Osteoblast (primary cell): ENCODE data around the gene FAM184A. TPM values are rescaled to one million over a fixed set of nuclear protein-coding genes. Genes with fewer than 3 reads are reported as not detected.
"Not testable (repeated sequence)": the region's sequence is repeated elsewhere in the genome, so short reads cannot be mapped to it uniquely, and the experiment has no call there.

Experiments
- DNase-seq: peaks from one replicate; pipeline ENCODE4 v3.0.0; 2011; ENCODE audit warnings: low spot score, mixed read lengths; ENCODE audit not compliant: insufficient read length; ENCODE audit errors: missing footprints
- H2AFZ ChIP-seq: 2 replicates; pipeline ENCODE4 v1.6.0; 2011; ENCODE audit warnings: mild to moderate bottlenecking, low read length
- H3K27ac ChIP-seq: 2 replicates; pipeline ENCODE4 v1.5.1; 2011; ENCODE audit warnings: mild to moderate bottlenecking, low read depth, low read length, moderate library complexity
- H3K27me3 ChIP-seq: 2 replicates; pipeline ENCODE4 v1.6.0; 2012; ENCODE audit warnings: mild to moderate bottlenecking, control low read depth, inconsistent platforms, low read length, moderate library complexity; ENCODE audit not compliant: insufficient read depth
- H3K36me3 ChIP-seq: 2 replicates; pipeline ENCODE4 v1.5.1; 2011; ENCODE audit warnings: mild to moderate bottlenecking, low read length, control low read depth, moderate library complexity; ENCODE audit not compliant: insufficient read depth
- H3K4me1 ChIP-seq: 2 replicates; pipeline ENCODE4 v1.5.1; 2011; ENCODE audit warnings: mild to moderate bottlenecking, low read length, control low read depth, moderate library complexity; ENCODE audit not compliant: insufficient read depth
- H3K4me2 ChIP-seq: 2 replicates; pipeline ENCODE4 v1.6.0; 2011; ENCODE audit warnings: mild to moderate bottlenecking, low read length; ENCODE audit not compliant: insufficient read depth
- H3K4me3 ChIP-seq: fragments of 200-600 bp; sonication (generic); 3 replicates; pipeline ENCODE4 v1.5.1; 2012; ENCODE audit warnings: mild to moderate bottlenecking, low read length, inconsistent platforms; ENCODE audit not compliant: insufficient read depth
- H3K79me2 ChIP-seq: 2 replicates; pipeline ENCODE4 v1.6.0; 2012; ENCODE audit warnings: mild to moderate bottlenecking, low read length, control low read depth, inconsistent platforms; ENCODE audit not compliant: insufficient read depth
- H3K9me3 ChIP-seq: 2 replicates; pipeline ENCODE4 v1.5.1; 2011; ENCODE audit warnings: low read depth, low read length, control low read depth
- H4K20me1 ChIP-seq: 2 replicates; pipeline ENCODE4 v1.6.0; 2012; ENCODE audit warnings: mild to moderate bottlenecking, low read length, control low read depth; ENCODE audit not compliant: insufficient read depth
- CTCF ChIP-seq: IDR thresholded peaks from 2 replicates; pipeline ENCODE4 v1.5.1; 2011; ENCODE audit warnings: mild to moderate bottlenecking, low read depth, low read length, moderate library complexity; ENCODE audit errors: extremely low read depth
- total RNA-seq: library from RNA; depleted of rRNA; stranded (reverse); fragments of >200 nt; gene quantifications from 2 replicates; pipeline ENCODE4 v1.2.3, GENCODE V29; 2012

Gene FAM184A
- total RNA-seq, 1 donor, result 0.36 TPM

GRCh38 chr6:119006974-119007373 is 71.5 kb downstream of the FAM184A start:
- no peak for DNase-seq
- H2AFZ ChIP-seq, result no peak overlapping the region
- no peak overlapping the region for H3K4me3 ChIP-seq
- no peaks in the 10 kb centered on the region for H3K9me3 ChIP-seq
- H4K20me1 ChIP-seq, result no peaks in the 10 kb centered on the region
- no peak overlapping the region for H3K4me2 ChIP-seq
- H3K27me3 ChIP-seq, result no peaks in the 10 kb centered on the region
- TF ChIP-seq CTCF, result no peak
- H3K4me1 ChIP-seq, result no peaks in the 10 kb centered on the region
- no peaks in the 10 kb centered on the region for H3K79me2 ChIP-seq
- H3K27ac ChIP-seq, result no peak overlapping the region
- no peaks in the 10 kb centered on the region for H3K36me3 ChIP-seq

GRCh38 chr6:119002069-119002468 is 76.4 kb downstream of the FAM184A start:
- no peak overlapping the region for H3K4me2 ChIP-seq
- H2AFZ ChIP-seq, result no peak overlapping the region
- H3K4me1 ChIP-seq, result no peaks in the 10 kb centered on the region
- no peak for TF ChIP-seq CTCF
- no peaks in the 10 kb centered on the region for H3K79me2 ChIP-seq
- no peak overlapping the region for H3K4me3 ChIP-seq
- no peaks in the 10 kb centered on the region for H4K20me1 ChIP-seq
- DNase-seq, result no peak
- no peak overlapping the region for H3K27ac ChIP-seq
- no peaks in the 10 kb centered on the region for H3K9me3 ChIP-seq
- H3K36me3 ChIP-seq, result no peaks in the 10 kb centered on the region
- H3K27me3 ChIP-seq, result no peaks in the 10 kb centered on the region

GRCh38 chr6:118999494-119000040 is 78.9 kb downstream of the FAM184A start:
- Histone ChIP-seq H3K27me3 (no peaks in the 10 kb centered on the region), H3K4me1 (no peaks in the 10 kb centered on the region), H4K20me1 (no peaks in the 10 kb centered on the region), H3K4me3 (no peak overlapping the region), H3K27ac (no peak overlapping the region), H3K79me2 (no peaks in the 10 kb centered on the region), H3K36me3 (no peaks in the 10 kb centered on the region), H3K4me2 (no peak overlapping the region), H3K9me3 (no peaks in the 10 kb centered on the region), H2AFZ (no peak overlapping the region)
- DNase-seq, result no peak
- TF ChIP-seq CTCF, result no peak

GRCh38 chr6:118997426-118997825 is 81.0 kb downstream of the FAM184A start:
- not testable (repeated sequence) for H3K27me3 ChIP-seq, H3K4me1 ChIP-seq, DNase-seq, H3K36me3 ChIP-seq, H3K79me2 ChIP-seq, H4K20me1 ChIP-seq, H3K27ac ChIP-seq, H3K9me3 ChIP-seq, H3K4me3 ChIP-seq, H3K4me2 ChIP-seq, H2AFZ ChIP-seq
